Omental fat pad (tissue), 4 donors: Measurements from ENCODE around the gene CMTM7. TPM values are rescaled to one million over a fixed set of nuclear protein-coding genes. Genes with fewer than 3 reads are reported as not detected.

Experiments
- ATAC-seq: fragments of 150-250 bp; one replicate; pipeline ENCODE4 v1.9.1; 2016; ENCODE audit warnings: mild to moderate bottlenecking, moderate library complexity; ENCODE audit not compliant: low FRiP score
- DNase-seq: peaks from one replicate; pipeline ENCODE4 v3.0.0-alpha.2; 2019; ENCODE audit warnings: low spot score
- total RNA-seq, 4 donors: library from RNA; depleted of rRNA; stranded (reverse); fragments of >200 nt; gene quantifications; one replicate each; pipeline ENCODE4 v1.1.0, GENCODE V29; 2016
- TF ChIP-seq, protein P1 (sequence below), 3 donors: fragments of 450-650 bp; IDR thresholded peaks; one replicate each; pipeline ENCODE4 v1.5.1; 2016 to 2017; ENCODE audit warnings: antibody characterized with exemption in 3 of 3, mild to moderate bottlenecking in 3 of 3, moderate library complexity in 2 of 3

CMTM7 gene
- total RNA-seq, 4 donors from 2014 or later, result 18.0 to 34.7 (median 31.3) TPM

DNA sequence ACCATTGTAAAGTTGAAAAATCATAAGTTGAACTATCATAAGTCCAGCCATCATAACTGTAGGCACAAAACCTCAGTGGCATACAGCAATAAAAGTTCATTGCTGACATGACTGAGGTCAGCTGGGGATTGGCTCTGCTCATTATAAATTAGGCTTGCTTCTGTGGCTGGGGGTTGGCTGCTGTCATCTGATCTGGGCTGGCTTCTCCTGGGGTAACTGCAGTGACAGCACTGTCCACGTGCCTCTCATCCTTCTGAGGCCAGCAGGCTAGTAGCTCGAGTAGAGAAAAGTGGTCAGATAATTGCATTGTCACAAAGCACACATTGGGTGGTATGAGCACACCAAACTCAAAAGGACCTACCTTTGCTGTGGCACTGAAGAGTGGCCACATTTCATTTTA is 31.3 kb downstream of the CMTM7 start:
- ATAC-seq, result no peak
- no peak for DNase-seq
- TF ChIP-seq, protein P1, sequence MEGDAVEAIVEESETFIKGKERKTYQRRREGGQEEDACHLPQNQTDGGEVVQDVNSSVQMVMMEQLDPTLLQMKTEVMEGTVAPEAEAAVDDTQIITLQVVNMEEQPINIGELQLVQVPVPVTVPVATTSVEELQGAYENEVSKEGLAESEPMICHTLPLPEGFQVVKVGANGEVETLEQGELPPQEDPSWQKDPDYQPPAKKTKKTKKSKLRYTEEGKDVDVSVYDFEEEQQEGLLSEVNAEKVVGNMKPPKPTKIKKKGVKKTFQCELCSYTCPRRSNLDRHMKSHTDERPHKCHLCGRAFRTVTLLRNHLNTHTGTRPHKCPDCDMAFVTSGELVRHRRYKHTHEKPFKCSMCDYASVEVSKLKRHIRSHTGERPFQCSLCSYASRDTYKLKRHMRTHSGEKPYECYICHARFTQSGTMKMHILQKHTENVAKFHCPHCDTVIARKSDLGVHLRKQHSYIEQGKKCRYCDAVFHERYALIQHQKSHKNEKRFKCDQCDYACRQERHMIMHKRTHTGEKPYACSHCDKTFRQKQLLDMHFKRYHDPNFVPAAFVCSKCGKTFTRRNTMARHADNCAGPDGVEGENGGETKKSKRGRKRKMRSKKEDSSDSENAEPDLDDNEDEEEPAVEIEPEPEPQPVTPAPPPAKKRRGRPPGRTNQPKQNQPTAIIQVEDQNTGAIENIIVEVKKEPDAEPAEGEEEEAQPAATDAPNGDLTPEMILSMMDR (IDR thresholded peaks at IDR 0.05), result no peak

DNA sequence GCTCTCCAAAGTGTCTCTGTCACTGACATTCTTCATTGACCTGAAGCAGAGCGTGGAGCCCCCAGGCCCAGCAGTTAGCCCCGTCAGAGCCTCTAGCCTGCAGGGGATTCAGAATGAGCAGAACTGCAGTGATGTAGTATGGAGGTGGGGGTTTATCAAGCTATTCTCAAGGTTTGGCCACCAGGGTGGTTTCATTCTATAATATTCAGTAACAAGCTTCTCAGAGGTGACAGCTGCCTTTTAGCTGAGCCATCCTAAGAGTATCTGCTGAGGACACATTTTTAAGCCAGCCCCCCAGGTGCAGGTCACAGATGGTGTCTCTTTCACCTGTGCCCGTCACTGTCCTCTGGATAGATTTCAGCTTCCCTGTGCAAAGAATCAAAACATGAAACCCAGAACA is 31.9 kb downstream of the CMTM7 start:
- no peak for ATAC-seq
- no peak for DNase-seq
- TF ChIP-seq, protein P1 (IDR thresholded peaks at IDR 0.05), result no peak

DNA sequence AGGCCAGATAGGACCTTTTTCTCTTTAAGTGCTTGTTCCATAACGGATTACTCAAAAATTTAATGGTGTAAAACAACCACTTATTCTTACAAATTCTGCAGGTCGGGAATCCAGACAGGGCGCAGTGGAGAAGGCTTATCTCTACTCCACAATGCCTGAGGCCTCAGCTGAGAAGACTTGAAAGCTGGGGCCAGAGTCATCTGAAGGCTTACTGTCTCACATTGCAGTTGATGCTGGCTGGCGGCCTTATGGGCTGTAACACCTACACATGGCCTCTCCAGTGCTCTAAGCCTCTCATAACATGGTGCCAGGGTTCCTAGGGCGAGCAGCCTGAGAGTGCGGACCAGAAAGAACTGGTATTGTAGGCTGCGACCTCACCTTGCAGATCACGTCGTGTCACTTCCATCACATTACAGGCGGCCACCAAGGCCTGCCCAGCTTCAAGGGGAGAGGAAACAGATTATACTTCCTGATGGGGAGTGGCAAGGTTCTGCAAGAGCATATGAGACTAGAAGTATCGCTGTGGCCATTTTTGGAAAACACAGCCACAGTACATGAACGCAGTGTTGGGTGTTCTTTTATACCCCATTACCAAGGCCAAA is 32.4 kb downstream of the CMTM7 start:
- DNase-seq (no peak), ATAC-seq (no peak)

DNA sequence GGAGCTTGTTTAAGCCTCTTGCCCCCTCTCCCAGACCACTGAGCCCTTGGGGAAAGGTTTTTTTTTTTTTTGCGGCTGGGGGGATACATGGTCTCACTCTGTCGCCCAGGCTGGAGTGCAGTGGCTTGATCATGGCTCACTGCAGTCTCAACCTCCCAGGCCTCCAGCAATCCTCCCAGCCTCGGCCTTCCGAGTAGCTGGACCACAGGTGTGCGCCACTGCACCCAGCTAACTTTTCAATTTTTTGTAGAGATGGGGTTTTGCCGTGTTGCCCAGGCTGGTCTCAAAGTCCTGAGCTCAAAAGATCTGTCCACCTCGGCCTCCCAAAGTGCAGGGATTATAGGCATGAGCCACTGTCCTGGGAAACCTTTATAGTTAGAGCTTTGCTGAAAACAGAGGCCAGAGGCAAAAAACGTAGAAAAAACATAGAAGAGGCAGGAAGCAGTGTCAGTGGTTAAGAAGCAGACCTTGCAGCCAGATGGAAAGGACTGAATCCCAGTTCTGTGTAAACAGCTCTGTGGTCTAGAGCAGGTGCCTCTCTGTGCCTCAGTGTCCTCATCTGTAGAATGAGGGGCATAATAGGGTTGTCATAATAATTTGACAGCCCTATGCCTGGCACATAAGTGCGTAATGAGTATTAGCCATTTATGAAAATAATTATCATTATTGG is 33.1 kb downstream of the CMTM7 start:
- TF ChIP-seq, protein P1 (IDR thresholded peaks at IDR 0.05), result no peak
- no peak for ATAC-seq
- no peak for DNase-seq

More for the DNA sequence above, 32.4 kb downstream of the CMTM7 start:
- TF ChIP-seq, protein P1 (IDR thresholded peaks at IDR 0.05), result no peak

DNA sequence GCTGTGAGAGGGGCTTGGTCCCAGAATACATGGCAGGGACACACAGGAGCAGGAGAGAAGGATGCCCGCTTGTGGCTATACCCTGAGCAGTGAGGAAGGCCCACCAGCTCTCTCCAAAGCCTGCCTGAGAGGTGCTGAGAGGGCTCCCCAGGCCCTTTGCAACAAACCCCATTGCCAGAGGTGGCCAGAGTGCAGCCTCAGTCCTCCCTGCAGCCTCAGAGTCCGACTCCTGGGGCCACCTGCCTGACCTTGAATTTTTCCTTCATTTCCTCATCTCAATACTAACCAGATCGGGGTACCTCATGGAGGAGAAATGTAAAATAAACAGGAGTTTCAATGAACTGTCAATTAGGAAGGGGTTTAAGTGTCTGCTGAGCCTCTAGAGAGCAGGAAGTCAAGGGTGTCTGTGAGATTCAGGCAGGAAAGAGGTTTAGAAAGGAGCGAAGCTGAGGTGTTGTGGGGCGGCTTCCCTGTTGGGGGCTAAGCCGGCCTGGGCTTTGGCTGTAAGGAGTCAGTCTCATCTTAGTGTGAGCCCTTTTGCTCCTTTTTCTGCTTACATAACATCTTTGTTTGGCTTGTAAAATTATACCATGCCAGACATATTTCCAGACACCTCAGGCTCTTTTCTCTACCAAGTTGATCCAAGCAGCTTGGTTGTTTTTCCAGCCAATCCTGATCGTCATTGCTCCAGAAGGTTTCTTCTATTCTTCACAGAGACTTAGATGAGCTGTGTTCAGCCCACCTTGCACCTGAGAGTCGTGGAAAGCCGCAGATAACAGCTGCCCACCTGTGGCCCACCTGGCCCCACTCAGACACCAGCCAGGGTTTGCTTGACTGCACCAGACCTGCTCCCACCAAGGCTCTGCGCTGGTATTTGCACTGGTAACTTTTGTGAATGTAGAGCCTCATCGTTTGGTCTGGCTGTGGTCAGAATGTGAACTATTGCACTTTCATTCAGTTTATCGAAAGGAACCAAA is 36.7 kb downstream of the CMTM7 start:
- TF ChIP-seq, protein P1 (IDR thresholded peaks at IDR 0.05), result no peak
- no peak for DNase-seq
- no peak for ATAC-seq

DNA sequence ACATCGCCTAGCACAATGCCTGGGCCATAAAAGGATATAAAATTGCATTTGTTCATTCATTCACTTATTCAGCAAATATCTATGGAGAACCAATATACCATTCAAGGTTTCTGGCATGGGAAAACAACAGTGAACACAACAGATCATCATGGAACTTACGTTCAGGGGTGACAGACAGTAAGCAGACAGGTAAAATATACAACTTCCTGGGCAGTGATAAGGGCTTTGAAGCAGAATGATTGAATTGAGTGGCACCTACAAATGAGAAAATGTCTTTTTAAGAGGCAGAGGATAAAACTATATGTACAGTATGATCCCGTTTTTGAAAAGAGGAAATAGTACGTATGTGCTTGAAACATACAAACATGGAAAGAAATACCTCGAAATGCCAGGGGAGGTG is 39.2 kb downstream of the CMTM7 start:
- TF ChIP-seq, protein P1 (IDR thresholded peaks at IDR 0.05), result no peak
- DNase-seq, result no peak
- no peak for ATAC-seq
